Epithelial cell of esophagus (primary cell): Measurements from ENCODE around the gene DAB1.

Experiments used
- DNase-seq: peaks from one replicate; pipeline ENCODE4 v3.0.0; 2010; ENCODE audit warnings: low read depth
- H3K4me3 ChIP-seq: 2 replicates; pipeline ENCODE4 v1.5.1; 2011; ENCODE audit warnings: mild to moderate bottlenecking, low read length, control low read depth
- TF ChIP-seq, protein P1 (sequence below): IDR thresholded peaks from 2 replicates; pipeline ENCODE4 v1.5.1; 2011; ENCODE audit warnings: low read depth, mild to moderate bottlenecking, low read length, control low read depth, inconsistent platforms; ENCODE audit not compliant: insufficient read depth; ENCODE audit errors: missing control alignments

Gene DAB1

DNA sequence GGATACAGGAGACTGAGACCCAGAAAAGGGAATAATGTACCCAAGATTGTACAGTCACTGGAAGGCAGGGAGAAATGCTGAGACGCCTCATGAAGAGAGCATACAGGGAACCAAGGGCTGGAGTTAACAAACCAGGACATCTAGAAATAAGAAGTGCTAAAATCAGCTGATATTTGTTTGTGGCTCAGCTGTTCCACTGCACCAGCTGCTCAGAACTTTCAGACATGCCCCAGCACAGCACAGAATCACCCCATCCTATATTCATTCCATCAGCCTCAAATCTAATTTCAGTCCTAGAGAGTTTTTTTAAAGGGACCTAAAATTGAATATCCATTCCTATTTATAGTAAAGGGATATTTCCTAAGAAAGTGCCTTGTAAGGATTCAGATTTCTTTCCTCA lies 60.2 kb downstream of the DAB1 start:
- no peak for DNase-seq
- TF ChIP-seq, protein P1, sequence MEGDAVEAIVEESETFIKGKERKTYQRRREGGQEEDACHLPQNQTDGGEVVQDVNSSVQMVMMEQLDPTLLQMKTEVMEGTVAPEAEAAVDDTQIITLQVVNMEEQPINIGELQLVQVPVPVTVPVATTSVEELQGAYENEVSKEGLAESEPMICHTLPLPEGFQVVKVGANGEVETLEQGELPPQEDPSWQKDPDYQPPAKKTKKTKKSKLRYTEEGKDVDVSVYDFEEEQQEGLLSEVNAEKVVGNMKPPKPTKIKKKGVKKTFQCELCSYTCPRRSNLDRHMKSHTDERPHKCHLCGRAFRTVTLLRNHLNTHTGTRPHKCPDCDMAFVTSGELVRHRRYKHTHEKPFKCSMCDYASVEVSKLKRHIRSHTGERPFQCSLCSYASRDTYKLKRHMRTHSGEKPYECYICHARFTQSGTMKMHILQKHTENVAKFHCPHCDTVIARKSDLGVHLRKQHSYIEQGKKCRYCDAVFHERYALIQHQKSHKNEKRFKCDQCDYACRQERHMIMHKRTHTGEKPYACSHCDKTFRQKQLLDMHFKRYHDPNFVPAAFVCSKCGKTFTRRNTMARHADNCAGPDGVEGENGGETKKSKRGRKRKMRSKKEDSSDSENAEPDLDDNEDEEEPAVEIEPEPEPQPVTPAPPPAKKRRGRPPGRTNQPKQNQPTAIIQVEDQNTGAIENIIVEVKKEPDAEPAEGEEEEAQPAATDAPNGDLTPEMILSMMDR = no peak
- no peak overlapping the region for H3K4me3 ChIP-seq

DNA sequence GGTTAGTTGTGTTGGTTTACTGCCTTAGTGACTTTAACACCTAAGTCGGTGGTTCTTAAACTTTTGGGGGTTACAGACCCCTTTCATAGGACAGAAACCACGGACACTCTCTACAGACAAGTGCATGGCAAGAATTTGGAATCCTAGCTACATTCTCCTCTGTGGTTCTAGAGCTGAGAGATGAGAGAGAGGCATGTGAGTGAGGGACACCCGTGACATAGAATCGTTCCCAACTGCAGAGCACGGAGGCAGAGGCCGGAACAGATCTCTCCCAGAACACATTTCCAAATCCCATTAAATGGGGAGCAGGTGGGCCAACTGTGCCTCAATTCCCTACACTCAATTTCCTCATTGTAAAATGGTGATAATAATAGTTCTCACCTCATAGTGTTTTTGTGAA lies 60.7 kb downstream of the DAB1 start:
- TF ChIP-seq, protein P1 = no peak
- H3K4me3 ChIP-seq = no peak overlapping the region
- no peak for DNase-seq

DNA sequence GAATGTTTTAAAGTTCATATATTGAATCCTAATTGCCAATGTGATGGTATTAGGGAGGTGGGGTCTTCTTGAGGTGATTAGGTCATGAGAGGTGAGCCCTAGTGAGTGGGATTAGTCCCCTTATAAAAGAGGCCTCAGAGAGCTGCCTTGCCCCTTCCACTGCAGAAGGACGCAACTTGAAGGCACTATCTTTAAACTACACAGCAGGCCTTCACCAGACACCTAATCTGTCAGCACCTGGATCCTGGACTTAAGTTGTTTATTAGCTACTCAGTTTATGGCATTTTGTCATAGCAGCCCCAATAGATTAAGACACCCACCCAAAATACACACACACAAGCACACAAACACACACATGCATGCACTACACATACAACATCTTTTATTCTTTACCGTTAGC lies 61.4 kb downstream of the DAB1 start:
- TF ChIP-seq, protein P1 = no peak
- DNase-seq = no peak
- H3K4me3 ChIP-seq = no peak overlapping the region

DNA sequence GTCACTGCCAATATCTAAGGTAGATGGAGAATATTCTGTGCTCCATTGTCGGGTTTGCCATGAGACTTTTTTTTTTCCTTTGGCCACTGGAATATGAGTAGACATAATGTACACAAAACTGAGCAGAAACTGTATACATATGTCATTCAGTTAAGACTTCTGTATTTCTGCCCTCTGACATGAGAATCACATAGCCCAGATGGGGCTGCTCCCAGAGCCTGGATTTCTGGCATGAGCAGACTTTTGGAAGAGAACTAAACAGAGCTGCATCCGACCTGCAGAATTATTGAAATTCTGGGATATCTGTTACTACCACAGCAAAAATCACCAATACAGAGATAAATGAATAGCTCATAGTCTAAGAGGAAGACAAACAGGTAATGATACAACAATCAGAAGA lies 62.3 kb downstream of the DAB1 start:
- TF ChIP-seq, protein P1 = no peak
- H3K4me3 ChIP-seq = no peak overlapping the region
- DNase-seq = no peak

DNA sequence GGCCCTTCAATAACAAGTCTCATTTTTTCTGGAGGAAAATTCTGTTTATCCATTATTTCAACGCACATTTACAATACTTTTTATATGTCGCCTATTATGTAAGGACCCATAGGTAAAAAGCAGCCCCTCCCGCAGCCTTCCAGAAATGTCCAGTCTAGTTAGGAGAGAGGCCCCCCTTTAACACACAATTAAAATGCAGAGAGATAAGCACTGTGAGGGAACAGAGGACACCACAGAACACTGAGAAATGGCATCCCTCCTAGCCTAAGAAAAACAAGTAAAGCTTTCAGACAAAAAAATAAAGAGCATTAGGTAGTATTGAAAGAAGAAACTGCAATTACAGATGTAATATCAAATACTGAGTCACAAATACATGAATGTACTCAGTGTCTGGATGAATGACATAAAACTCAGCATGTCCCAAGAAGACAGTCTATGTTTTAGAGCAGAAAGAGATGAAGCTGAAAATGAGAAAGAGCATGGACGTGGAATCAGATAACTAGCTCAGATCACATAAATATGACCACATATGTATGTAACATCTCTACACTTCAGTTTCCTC lies 62.9 kb downstream of the DAB1 start:
- no peak for DNase-seq
- TF ChIP-seq, protein P1 = no peak
- no peak overlapping the region for H3K4me3 ChIP-seq

DNA sequence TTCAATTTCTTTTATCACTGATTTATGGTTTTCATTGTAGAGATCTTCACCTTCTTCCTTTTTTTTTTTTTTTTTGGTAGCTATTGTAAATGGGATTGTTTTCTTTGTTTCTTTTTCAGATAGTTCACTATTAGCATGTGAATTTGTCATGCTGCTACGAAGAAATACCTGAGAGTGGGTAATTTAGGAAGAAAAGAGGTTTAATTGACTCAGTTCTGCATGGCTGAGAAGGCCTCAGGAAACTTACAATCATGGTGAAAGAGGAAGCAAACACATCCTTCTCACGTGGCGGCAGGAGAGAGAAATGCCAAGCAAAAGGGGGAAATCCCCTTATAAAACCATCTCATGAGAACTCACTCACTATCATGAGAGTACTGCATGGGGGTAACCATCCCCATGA lies 66.4 kb downstream of the DAB1 start:
- TF ChIP-seq, protein P1 = no peak
- no peak overlapping the region for H3K4me3 ChIP-seq
- no peak for DNase-seq

DNA sequence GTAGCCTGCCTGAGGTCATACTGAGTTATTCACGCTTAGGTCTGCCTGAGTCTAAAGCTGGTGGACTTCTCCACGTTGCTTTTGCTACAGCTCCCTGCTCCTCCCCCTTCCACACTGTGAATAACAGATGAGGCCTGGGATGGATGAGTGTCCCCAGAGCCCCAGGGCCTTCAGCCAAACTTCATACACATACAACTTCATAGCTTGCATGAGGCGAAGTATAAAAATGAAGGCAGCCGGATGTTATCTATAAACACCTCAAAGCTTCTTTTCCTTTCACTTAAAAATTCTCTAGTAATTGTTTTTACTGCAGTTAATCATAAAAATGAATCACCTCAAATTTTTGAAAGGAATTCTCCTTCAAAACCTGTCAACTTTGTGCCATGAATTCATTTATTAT lies 70.2 kb downstream of the DAB1 start:
- no peak for DNase-seq
- TF ChIP-seq, protein P1 = no peak
- H3K4me3 ChIP-seq = no peak overlapping the region
